Stimulated activated naive CD4-positive, alpha-beta T cell (primary cell): Measurements from ENCODE around the gene MCTP2.
"Not testable (repeated sequence)": the region's sequence is repeated elsewhere in the genome, so short reads cannot be mapped to it uniquely, and the experiment has no call there.

Source experiments
- DNase-seq, 6 experiments: peaks; one replicate each; lab custom pipeline; 2025; lab: John Stamatoyannopoulos, UW

MCTP2 gene

GRCh38 chr15:94236608-94237007 lies 5.2 kb downstream of the MCTP2 start:
- DNase-seq = no peak

GRCh38 chr15:94237903-94238302 lies 6.5 kb downstream of the MCTP2 start:
- no peak for DNase-seq

GRCh38 chr15:94238539-94239118 lies 7.3 kb downstream of the MCTP2 start:
- no peak for DNase-seq

GRCh38 chr15:94239474-94239873 lies 8.1 kb downstream of the MCTP2 start:
- no peak for DNase-seq

- DNase-seq = no peak
These were observed 9.1 kb downstream of the MCTP2 start for GRCh38 chr15:94240480-94240879.

DNA sequence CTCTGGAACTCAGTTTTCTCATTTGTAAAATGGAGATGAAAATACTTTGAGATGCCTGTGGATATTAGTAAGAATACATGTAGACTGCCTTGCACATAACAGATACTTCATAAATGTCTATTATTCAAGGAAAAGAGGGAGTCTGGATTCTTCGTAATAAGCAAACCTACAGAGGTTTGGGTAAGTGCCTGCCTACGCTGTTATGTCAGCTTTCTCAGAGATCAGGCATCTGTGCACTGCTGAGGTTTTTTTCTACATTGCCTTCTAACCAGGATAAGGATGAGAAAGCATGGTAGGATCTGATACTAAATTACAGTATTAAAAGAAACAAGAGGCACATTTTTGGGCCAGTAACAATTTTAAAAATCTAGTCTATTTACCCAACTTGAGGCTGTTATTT lies 10.9 kb downstream of the MCTP2 start:
- no peak for DNase-seq

- DNase-seq = not testable (repeated sequence)
These were observed 11.6 kb downstream of the MCTP2 start for GRCh38 chr15:94243003-94243402.

- no peak for DNase-seq
These were observed 12.1 kb downstream of the MCTP2 start for GRCh38 chr15:94243418-94243817.

GRCh38 chr15:94246016-94246415 lies 14.7 kb downstream of the MCTP2 start:
- DNase-seq = no peak

GRCh38 chr15:94247789-94248638 lies 16.7 kb downstream of the MCTP2 start:
- no peak for DNase-seq

GRCh38 chr15:94250801-94251200 lies 19.4 kb downstream of the MCTP2 start:
- no peak for DNase-seq

- DNase-seq = no peak
These were observed 20.9 kb downstream of the MCTP2 start for GRCh38 chr15:94252223-94252766.

GRCh38 chr15:94252906-94253491 lies 21.6 kb downstream of the MCTP2 start:
- DNase-seq = no peak

DNA sequence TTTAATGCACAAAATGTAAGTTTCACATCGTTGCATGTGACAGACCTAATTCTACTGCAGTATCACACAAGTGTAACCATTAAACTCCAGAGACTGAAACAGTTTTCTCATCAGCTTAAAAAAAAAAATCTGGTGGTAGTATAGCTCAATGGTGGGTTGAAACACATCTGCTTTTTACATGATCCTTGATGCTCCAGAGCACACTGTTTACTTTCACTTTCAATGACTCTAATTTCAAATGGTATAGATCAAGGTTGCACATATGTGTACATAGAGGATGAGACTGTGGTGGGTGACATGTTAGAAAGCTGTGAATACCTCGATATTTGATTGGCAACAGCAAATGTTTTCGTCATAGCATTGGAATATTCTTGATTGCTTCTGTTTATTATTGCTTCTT lies 22.4 kb downstream of the MCTP2 start:
- no peak for DNase-seq

DNA sequence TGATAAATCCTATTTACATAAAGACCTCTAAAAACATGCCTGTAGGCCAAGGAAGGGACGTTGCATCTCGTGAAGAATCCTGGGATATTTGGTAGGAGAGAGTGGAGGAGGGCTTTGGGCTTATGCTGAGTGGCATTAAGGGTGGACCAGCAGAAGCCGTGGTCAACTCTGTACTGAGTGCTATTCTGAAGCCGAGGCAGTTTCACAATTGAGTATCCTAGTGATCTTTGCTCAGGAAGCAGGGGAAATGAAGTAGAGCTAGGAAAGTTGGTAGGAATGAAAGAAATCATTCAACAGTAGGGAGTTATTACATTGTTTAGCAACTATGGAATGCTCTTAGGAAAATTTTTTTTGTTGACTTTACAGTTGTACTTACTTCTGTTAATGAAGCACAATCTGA lies 24.2 kb downstream of the MCTP2 start:
- DNase-seq = no peak

GRCh38 chr15:94256511-94256910 lies 25.1 kb downstream of the MCTP2 start:
- DNase-seq = no peak

GRCh38 chr15:94257776-94258175 lies 26.4 kb downstream of the MCTP2 start:
- not testable (repeated sequence) for DNase-seq

- DNase-seq = no peak
These were observed 26.9 kb downstream of the MCTP2 start for GRCh38 chr15:94258246-94258645.

- DNase-seq = no peak
These were observed 27.9 kb downstream of the MCTP2 start for GRCh38 chr15:94259121-94259751.

DNA sequence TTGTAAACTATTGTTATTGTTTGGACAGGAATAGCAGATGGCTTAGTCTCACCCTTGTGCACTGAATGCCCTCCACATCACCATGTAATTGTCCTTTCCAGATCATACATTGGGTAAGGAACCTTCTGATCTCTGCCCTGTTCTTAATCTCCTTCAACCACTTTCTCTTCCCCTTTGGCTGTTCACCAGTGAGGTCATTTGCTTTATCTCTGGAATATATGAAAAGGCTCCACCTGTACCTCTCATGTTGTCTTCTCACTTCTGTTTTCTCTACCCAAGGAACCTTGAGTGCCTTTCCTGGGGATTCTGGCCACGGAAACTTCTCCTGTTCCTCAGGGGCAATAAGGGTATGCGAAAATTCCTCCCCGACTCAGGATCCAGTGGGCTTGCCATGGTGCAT lies 28.5 kb downstream of the MCTP2 start:
- DNase-seq = no peak

DNA sequence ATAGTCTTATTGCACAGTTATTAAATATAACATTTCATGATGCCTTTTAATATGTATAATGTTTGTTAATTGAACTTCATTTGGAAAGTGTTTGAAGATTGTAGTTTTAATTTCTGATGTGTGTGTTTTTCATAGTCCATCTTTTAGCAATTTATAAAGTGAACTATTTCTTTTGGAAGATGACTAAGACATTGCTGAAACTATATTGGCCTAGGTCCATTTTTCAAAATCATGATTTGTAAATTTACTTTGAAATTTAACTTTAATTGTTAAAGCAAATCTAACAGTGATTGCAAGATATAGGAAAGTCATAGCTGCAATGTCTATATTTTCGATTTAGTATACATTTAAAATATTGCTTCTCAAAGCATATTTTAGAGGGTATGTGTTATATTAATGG lies 30.8 kb downstream of the MCTP2 start:
- no peak for DNase-seq
